H4 (cell line): Measurements from ENCODE around the gene PSME4. TPM values are rescaled to one million over a fixed set of nuclear protein-coding genes. Genes with fewer than 3 reads are reported as not detected.
"Not testable (repeated sequence)": the region's sequence is repeated elsewhere in the genome, so short reads cannot be mapped to it uniquely, and the experiment has no call there.

ENCODE experiments used
- DNase-seq: peaks from one replicate; pipeline ENCODE4 v3.0.0-alpha.2; 2015; ENCODE audit warnings: low spot score
- total RNA-seq: library from RNA; depleted of rRNA; stranded (reverse); fragments of >200 nt; shearing (Covaris generic); gene quantifications from 2 replicates; pipeline ENCODE4 v1.2.3, GENCODE V29; 2014; rRNA removed

Gene PSME4
- total RNA-seq, 1 experiment from 2014 or later, result 26.2 TPM

DNA sequence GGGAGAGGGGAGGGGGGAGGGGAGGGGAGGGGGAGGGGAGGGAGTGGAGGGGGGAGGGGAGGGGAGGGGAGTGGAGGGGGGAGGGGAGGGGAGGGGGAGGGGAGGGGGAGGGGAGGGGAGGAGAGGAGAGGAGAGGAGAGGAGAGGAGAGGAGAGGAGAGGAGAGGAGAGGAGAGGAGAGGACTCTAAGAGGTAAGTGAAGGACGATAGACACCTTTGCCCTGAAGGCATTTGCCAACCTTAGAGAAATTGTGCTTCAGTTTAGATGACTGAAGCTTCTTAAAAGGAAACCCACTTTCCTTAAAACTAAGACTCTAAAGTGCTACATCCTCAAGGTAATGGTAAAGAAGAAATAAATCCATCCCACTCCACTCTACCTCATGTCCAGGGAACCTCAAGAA lies 130.2 kb downstream of the PSME4 start:
- no peak for DNase-seq

DNA sequence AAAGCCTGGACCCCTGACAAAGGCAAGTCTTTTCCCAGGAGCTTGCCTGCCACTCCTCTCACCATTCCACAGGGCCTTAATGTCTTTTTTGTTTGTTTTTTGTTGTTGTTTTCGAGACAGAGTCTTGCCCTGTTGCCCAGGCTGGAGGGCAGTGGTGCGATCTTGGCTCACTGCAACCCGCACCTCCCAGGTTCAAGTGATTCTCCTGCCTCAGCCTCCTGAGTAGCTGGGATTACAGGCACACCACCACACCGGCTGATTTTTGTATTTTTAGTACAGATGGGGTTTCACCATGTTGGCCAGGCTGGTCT lies 140.9 kb downstream of the PSME4 start:
- DNase-seq, result not testable (repeated sequence)

DNA sequence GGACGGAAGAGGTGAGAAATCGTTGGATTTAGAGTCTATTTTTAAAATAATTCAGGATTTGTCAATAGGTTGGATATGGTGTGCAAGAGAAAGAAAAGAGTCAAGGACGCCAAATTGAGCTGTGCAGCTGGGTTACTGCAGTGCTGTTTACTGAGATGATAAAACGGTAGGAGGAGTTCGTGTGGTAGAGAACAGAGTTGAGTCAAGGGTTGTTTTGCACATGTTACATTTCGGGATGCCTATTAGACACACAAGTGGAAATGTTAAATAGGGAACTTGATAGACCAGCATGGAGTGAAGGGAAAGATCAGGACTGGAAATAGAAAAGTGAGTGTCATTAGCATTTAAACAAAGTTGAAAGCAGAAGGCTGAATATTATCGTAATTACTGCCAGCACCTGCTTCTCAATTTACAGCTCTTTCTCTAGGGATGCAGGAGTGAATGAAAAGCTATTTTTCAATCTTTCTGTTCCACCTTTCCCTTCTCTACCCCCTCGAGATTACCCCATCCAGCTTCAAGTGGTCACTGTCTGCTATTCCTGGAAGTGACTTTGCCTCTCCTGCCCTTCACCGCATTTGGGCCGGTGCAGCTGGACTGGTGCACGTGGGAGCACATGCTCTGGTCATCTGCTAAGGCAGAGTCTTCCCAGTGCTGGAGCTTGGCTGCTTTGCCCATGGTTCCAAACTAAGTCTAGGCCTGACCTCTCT lies 141.4 kb downstream of the PSME4 start:
- DNase-seq, result no peak

DNA sequence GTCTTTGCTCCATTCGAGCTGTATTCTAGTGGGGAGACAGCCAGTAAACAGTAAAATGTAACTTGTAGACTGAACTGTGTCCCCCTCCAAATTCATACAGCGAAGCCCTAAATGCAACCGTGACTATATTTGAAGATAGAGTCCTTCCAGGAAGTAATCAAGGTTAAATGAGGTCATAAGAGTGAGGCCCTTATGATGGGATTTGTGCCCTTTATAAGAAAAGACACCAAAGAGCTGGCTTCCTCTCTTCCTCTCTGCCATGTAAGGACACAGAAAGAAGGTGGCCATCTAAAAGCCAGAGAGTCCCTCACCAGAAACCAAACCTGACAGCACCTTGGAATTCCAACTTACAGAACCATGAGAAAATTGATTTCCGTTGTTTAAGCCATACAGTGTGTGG lies 142.5 kb downstream of the PSME4 start:
- DNase-seq, result no peak

DNA sequence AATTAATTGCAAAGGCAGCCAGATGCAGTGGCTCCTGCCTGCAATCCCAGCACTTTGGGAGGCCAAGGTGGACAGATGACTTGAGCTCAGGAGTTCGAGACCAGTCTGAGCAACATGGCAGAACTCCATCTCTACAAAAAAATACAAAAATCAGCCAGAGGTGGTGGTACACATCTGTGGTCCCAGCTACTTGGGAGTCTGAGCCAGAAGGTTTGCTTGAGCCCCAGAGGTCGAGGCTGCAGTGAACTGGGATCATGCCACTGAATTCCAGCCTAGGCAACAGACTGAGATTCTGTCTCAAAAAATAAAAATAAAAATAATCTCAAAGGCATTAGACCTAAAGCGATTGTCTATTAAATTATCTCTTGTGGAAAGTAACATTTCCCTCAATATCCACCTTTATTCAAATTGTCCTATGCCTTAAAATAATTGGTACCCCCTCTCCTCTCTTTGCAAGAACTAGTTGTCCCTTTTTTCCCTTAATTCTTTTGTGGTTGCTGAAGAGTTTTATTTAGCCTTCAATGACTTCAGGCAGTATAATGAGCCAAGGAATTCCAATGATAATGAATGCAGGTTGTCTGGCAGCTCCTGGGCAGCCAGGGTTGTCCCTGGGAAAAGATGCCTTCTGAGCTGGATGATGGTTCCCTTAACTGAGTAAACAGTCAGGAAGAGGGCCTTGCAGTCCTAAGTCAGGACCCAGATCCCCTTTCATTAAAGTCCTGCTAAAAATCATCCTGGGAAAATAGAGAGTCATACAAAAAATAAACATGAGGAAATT lies 143.2 kb downstream of the PSME4 start:
- DNase-seq, result no peak

DNA sequence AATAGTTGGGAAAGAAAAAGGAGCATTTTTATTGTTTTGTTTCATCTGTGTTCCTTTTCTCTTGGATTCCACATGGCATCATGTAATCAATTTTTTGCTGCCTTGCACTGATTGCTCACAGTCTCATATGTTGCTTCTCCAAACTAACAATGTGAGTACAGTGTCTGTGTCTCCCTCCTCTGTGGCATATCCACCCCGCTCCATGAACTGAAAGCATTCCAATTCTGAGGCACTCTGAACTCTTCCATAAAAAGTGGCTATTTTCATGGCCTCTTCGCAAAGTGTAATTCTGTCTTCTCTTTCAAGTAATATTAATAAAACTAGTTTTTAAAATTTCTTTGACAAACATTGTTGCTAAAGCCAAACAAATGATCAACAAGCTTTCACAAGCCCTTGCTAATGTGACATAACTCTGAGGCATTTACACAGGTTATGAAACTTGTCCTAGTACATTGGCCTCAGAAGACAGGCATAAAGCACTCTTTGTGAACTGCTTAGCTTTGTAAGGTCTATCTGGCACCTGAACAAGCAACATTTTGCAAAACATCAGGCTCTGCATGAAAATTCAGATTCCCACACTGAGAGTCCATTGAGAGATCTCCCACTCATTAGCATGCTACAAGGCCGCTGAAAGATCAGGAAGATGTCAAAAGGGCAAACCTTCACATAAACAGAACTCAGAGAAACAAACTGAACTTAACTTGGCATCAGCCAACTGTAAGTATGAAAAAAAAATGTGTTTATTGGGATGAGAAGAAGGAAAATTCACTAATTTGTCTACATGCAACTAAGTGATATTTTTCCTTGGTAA lies 144.0 kb downstream of the PSME4 start:
- DNase-seq, result no peak

DNA sequence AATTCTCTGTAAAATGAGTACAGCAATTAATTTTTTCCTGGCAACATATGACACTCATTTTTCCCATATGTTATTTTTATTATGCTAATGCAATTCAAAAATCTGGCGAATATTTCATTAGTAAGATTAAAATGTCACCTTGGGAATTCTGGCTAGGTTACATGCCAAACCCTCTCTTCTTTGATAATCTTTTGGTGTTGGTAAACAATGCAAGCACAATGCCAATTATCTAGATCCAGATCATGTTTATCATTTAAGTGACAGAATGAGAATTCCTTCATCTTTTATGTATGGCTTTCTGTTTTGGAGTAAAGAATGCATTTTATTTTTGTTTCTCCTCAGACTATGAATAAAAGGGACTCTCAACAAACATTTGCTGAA lies 144.8 kb downstream of the PSME4 start:
- no peak for DNase-seq

DNA sequence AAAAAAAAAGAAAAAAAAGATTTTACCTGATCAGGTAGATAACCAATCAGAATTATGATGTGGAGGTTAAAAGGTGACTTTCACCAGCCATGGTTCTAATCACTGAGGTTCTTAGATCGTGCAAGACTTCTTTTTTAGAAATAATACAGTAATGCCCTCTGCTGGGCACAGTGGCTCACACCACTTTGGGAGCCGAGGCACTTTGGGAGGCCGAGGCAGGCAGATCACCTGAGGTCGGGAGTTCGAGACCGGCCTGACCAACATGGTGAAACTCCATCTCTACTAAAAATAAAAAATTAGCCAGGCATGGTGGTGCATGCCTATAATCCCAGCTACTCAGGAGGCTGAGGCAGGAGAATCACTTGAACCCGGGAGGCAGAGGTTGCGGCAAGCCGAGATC lies 147.2 kb downstream of the PSME4 start:
- DNase-seq, result not testable (repeated sequence)

DNA sequence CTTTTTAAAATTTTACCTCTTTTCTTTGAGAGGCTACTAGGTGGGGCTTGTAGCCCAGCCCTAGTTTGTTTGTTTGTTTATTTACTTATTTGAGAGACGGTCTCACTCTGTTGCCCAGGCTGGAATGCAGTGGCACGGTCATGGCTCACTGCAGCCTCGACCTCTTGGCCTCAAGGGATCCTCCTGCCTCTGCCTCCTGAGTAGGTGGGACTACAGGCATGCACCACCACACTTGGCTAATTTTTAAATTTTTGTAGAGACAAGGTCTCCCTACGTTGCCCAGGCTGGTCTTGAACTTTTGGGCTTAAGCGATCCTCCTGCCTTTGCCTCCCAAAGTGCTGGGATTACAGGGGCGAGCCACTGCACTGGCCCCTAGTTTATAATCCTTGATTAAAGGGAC lies 149.0 kb downstream of the PSME4 start:
- DNase-seq, result no peak

DNA sequence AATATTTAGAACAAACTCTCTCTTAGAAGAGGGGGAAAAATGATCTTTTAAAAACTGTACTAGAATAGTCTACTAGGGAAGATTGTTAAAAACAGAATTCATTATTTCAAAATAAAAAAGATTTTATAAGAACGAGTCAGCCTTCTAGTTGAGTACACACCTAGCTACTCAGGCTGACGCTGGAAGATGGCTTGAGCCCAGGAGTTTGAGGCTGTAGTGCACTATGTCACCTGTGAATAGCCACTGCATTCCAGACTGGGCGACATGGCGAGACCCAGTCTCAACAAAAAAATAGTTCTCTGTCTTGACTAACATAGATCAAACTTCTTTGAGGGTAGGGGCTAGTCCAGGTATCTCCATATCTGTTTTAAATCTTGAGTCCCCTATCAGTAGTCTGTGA lies 150.1 kb downstream of the PSME4 start:
- DNase-seq, result no peak

DNA sequence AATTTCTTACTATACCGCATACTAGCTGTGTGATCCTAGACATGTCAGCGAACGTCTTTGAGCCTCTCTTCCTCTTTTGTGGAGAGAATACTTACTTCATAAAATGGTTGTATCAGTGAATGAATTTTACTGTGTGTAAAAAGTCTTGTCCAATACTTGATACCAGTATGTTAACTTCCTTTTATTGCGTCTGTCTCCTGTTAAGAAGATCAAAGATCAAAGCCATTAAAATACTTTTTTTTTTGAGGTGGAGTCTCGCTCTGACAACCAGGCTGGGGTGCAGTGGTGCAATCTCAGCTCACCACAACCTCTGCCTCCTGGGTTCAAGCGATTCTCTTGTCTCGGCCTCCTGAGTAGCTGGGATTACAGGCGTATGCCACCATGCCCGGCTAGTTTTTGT lies 150.7 kb downstream of the PSME4 start:
- no peak for DNase-seq

DNA sequence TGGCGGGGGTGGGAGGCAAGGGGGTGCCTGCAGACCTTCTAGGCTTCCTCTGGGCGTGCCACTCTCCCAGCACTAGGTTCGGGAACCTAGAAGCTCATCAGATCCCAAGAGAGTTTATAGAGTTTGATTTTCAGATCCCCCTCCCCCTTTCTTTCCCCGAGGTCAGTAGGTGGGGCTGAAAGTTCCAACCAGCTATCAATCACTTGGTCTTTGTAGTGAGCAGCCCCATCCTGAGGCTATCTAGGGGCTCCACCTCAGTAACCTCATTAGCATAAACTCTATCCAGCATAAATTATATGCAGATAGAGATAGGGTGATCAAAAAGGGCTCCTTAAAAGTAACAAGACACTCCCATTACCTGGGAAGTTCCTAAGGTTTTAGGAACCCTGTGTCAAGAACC lies 151.2 kb downstream of the PSME4 start:
- no peak for DNase-seq

DNA sequence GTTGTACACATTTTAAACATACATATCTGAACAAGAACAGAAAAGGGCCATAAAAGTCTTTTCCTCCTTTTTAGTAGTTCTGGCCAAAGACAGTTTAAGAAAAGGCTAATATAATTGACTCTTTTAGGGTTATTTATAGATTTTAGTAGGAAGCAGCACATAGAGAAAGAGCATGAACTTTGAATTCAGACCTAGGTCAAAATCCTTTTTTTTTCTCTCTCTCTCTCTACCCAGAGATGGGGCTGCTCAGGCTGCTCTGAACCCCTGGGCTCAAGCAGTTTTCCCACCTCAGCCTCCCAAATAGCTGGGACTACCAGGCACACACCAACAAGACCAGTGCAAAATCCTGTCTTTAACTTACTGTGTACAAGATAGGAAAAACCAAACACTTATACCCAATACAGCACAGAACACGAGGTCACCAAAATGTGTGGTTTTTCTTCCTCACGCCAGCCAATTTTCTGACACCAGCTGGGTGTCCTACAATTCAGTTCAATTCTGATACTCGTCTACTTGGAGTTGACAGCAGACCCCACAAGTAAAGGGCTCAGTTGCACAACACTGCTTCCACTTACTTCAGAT lies 151.8 kb downstream of the PSME4 start:
- DNase-seq, result no peak

Other genes with a start within 250 kb of the PSME4 start
- gene CHAC2, start 203.2 kb downstream of the PSME4 start, total RNA-seq, result 36.1 and 37.0 TPM in 2 replicates
- 24.8 and 27.8 TPM in 2 replicates for gene ASB3, start 184.0 kb downstream of the PSME4 start, total RNA-seq
- gene ERLEC1, start 183.9 kb downstream of the PSME4 start, total RNA-seq, result 70.3 and 85.9 TPM in 2 replicates
- 1.1 and 1.4 TPM in 2 replicates for gene GPR75, start 111.0 kb downstream of the PSME4 start, total RNA-seq
- 6.9 and 15.8 TPM in 2 replicates for gene ACYP2, start 144.6 kb upstream of the PSME4 start, total RNA-seq